ENCODE results near the gene ST3GAL3.
A peak's percentile ranks its signal among the peaks of the same experiment; 100 is the strongest.

The ST3GAL3 gene

GRCh38 chr1:43699281-43699680 lies 8.1 kb upstream of the ST3GAL3 start:
- H3K4me1 ChIP-seq (ENCODE audit: control extremely low read depth in 1 of 4, control insufficient read depth in 4 of 4, insufficient read depth in 4 of 4, low read length in 3 of 4): no peaks in the 10 kb centered on the region
- H3K4me3 ChIP-seq (ENCODE audit: control insufficient read depth in 1 of 7, extremely low read depth in 1 of 7, insufficient read depth in 4 of 7, low read depth in 2 of 7, low read length in 6 of 7): no peak overlapping the region
- no peak overlapping the region for H3K27ac ChIP-seq (ENCODE audit: insufficient read depth in 1 of 2, low read depth in 1 of 2, low read length in 2 of 2, poor library complexity in 1 of 2, severe bottlenecking in 2 of 2)
- WGBS (ENCODE audit: insufficient coverage): 100% methylated on average over 4 of the region's 5 CpGs
- ChIA-PET CTCF (interaction anchor here (0.7 kb wide), 1 partner anchor 306 kb away, joined by 3 read pairs; no protein-coding TSS in a partner anchor), POLR2A (no interaction called here)
- DNase-seq: no peak
- no peaks in the 10 kb centered on the region for H3K27me3 ChIP-seq (replicated peaks in 2 of 5; ENCODE audit: control insufficient read depth in 4 of 5, insufficient read depth in 5 of 5, low read length in 4 of 5)
- no peaks in the 10 kb centered on the region for H3K9me3 ChIP-seq (ENCODE audit: control extremely low read depth in 1 of 5, control insufficient read depth in 4 of 5, insufficient read depth in 2 of 5, low read depth in 1 of 5, low read length in 4 of 5)
- peaks cover 34 to 95% (median 77%) of the 10 kb centered on the region in 4 experiments for H3K36me3 ChIP-seq (ENCODE audit: control insufficient read depth in 4 of 4, insufficient read depth in 4 of 4, low read length in 3 of 4)

GRCh38 chr1:43703836-43704235 lies 3.5 kb upstream of the ST3GAL3 start:
- ChIA-PET CTCF (interaction anchor here (0.7 kb wide), 1 partner anchor 231 kb away, joined by 3 read pairs; no protein-coding TSS in a partner anchor), POLR2A (no interaction called here)
- H3K9me3 ChIP-seq (ENCODE audit: control extremely low read depth in 1 of 5, control insufficient read depth in 4 of 5, insufficient read depth in 2 of 5, low read depth in 1 of 5, low read length in 4 of 5): no peaks in the 10 kb centered on the region
- H3K27ac ChIP-seq (ENCODE audit: insufficient read depth in 1 of 2, low read depth in 1 of 2, low read length in 2 of 2, poor library complexity in 1 of 2, severe bottlenecking in 2 of 2): no peak overlapping the region
- no peaks in the 10 kb centered on the region for H3K27me3 ChIP-seq (replicated peaks in 2 of 5; ENCODE audit: control insufficient read depth in 4 of 5, insufficient read depth in 5 of 5, low read length in 4 of 5)
- no peak overlapping the region for H3K4me3 ChIP-seq (ENCODE audit: control insufficient read depth in 1 of 7, extremely low read depth in 1 of 7, insufficient read depth in 4 of 7, low read depth in 2 of 7, low read length in 6 of 7)
- no peak for DNase-seq
- peaks cover 16 to 60% (median 46%) of the 10 kb centered on the region in 4 experiments for H3K36me3 ChIP-seq (ENCODE audit: control insufficient read depth in 4 of 4, insufficient read depth in 4 of 4, low read length in 3 of 4)
- H3K4me1 ChIP-seq (ENCODE audit: control extremely low read depth in 1 of 4, control insufficient read depth in 4 of 4, insufficient read depth in 4 of 4, low read length in 3 of 4): peaks cover 8 to 22% (median 14%) of the 10 kb centered on the region in 4 experiments

- Histone ChIP-seq H3K36me3 (ENCODE audit: control insufficient read depth in 4 of 4, insufficient read depth in 4 of 4, low read length in 3 of 4) (peaks cover 14 to 54% (median 41%) of the 10 kb centered on the region in 4 experiments), H3K27ac (ENCODE audit: insufficient read depth in 1 of 2, low read depth in 1 of 2, low read length in 2 of 2, poor library complexity in 1 of 2, severe bottlenecking in 2 of 2) (no peak overlapping the region), H3K4me3 (ENCODE audit: control insufficient read depth in 1 of 7, extremely low read depth in 1 of 7, insufficient read depth in 4 of 7, low read depth in 2 of 7, low read length in 6 of 7) (no peak overlapping the region), H3K9me3 (ENCODE audit: control extremely low read depth in 1 of 5, control insufficient read depth in 4 of 5, insufficient read depth in 2 of 5, low read depth in 1 of 5, low read length in 4 of 5) (no peaks in the 10 kb centered on the region), H3K27me3 (replicated peaks in 2 of 5; ENCODE audit: control insufficient read depth in 4 of 5, insufficient read depth in 5 of 5, low read length in 4 of 5) (no peaks in the 10 kb centered on the region), H3K4me1 (ENCODE audit: control extremely low read depth in 1 of 4, control insufficient read depth in 4 of 4, insufficient read depth in 4 of 4, low read length in 3 of 4) (peaks cover 8 to 24% (median 15%) of the 10 kb centered on the region in 4 experiments)
- ChIA-PET POLR2A (interaction anchor here (0.6 kb wide), 1 partner anchor 54 kb away, joined by 4 read pairs; no protein-coding TSS in a partner anchor), CTCF (interaction anchor here (0.9 to 1.2 kb wide), 2 partner anchors 10 to 15 kb away, joined by 3 read pairs; no protein-coding TSS in a partner anchor)
- WGBS (ENCODE audit: insufficient coverage): 78% methylated on average over 1 of the region's 2 CpGs
- peak; percentile 12 to 38 (median 30) for DNase-seq
These were observed 2.5 kb upstream of the ST3GAL3 start for GRCh38 chr1:43704838-43705237.

GRCh38 chr1:43705334-43705733 lies 2.0 kb upstream of the ST3GAL3 start:
- POLR2A ChIA-PET: interaction anchor here (0.6 kb wide), 1 partner anchor 55 kb away, joined by 4 read pairs; no protein-coding TSS in a partner anchor
- 100% methylated on average over 3 of the region's 4 CpGs for WGBS (ENCODE audit: insufficient coverage)
- CTCF ChIA-PET: interaction anchor here (1.1 to 1.2 kb wide), 2 partner anchors 10 to 230 kb away, joined by 3 read pairs; no protein-coding TSS in a partner anchor

GRCh38 chr1:43705982-43706597 lies 1.2 kb upstream of the ST3GAL3 start:
- peak overlapping the region in 4 of 7 experiments; percentile 83 to 95 (median 84) for H3K4me3 ChIP-seq (ENCODE audit: control insufficient read depth in 1 of 7, extremely low read depth in 1 of 7, insufficient read depth in 4 of 7, low read depth in 2 of 7, low read length in 6 of 7)
- H3K4me1 ChIP-seq (ENCODE audit: control extremely low read depth in 1 of 4, control insufficient read depth in 4 of 4, insufficient read depth in 4 of 4, low read length in 3 of 4): peaks cover 8 to 31% (median 17%) of the 10 kb centered on the region in 4 experiments
- WGBS (ENCODE audit: insufficient coverage): 80% methylated on average over 5 of the region's 5 CpGs
- CTCF ChIA-PET: interaction anchor here (0.6 to 1.1 kb wide), 2 partner anchors 229 to 533 kb away, joined by 3 read pairs; no protein-coding TSS in a partner anchor
- peaks cover 14 to 42% (median 35%) of the 10 kb centered on the region in 4 experiments for H3K36me3 ChIP-seq (ENCODE audit: control insufficient read depth in 4 of 4, insufficient read depth in 4 of 4, low read length in 3 of 4)
- H3K27ac ChIP-seq (ENCODE audit: insufficient read depth in 1 of 2, low read depth in 1 of 2, low read length in 2 of 2, poor library complexity in 1 of 2, severe bottlenecking in 2 of 2): no peak overlapping the region
- POLR2A ChIA-PET: no interaction called here
- H3K9me3 ChIP-seq (ENCODE audit: control extremely low read depth in 1 of 5, control insufficient read depth in 4 of 5, insufficient read depth in 2 of 5, low read depth in 1 of 5, low read length in 4 of 5): no peaks in the 10 kb centered on the region
- no peak for DNase-seq
- H3K27me3 ChIP-seq (replicated peaks in 2 of 5; ENCODE audit: control insufficient read depth in 4 of 5, insufficient read depth in 5 of 5, low read length in 4 of 5): no peaks in the 10 kb centered on the region

More at GRCh38 chr1:43705334-43705733, 2.0 kb upstream of the ST3GAL3 start:
- H3K27ac ChIP-seq (ENCODE audit: insufficient read depth in 1 of 2, low read depth in 1 of 2, low read length in 2 of 2, poor library complexity in 1 of 2, severe bottlenecking in 2 of 2): no peak overlapping the region
- H3K9me3 ChIP-seq (ENCODE audit: control extremely low read depth in 1 of 5, control insufficient read depth in 4 of 5, insufficient read depth in 2 of 5, low read depth in 1 of 5, low read length in 4 of 5): no peaks in the 10 kb centered on the region
- peaks cover 8 to 25% (median 15%) of the 10 kb centered on the region in 4 experiments for H3K4me1 ChIP-seq (ENCODE audit: control extremely low read depth in 1 of 4, control insufficient read depth in 4 of 4, insufficient read depth in 4 of 4, low read length in 3 of 4)
- peaks cover 14 to 49% (median 38%) of the 10 kb centered on the region in 4 experiments for H3K36me3 ChIP-seq (ENCODE audit: control insufficient read depth in 4 of 4, insufficient read depth in 4 of 4, low read length in 3 of 4)
- no peak overlapping the region for H3K4me3 ChIP-seq (ENCODE audit: control insufficient read depth in 1 of 7, extremely low read depth in 1 of 7, insufficient read depth in 4 of 7, low read depth in 2 of 7, low read length in 6 of 7)
- H3K27me3 ChIP-seq (replicated peaks in 2 of 5; ENCODE audit: control insufficient read depth in 4 of 5, insufficient read depth in 5 of 5, low read length in 4 of 5): no peaks in the 10 kb centered on the region
- peak in 2 of 3 donors; percentile 18 to 20 for DNase-seq

- Histone ChIP-seq H3K27me3 (replicated peaks in 2 of 5; ENCODE audit: control insufficient read depth in 4 of 5, insufficient read depth in 5 of 5, low read length in 4 of 5) (no peaks in the 10 kb centered on the region), H3K27ac (ENCODE audit: insufficient read depth in 1 of 2, low read depth in 1 of 2, low read length in 2 of 2, poor library complexity in 1 of 2, severe bottlenecking in 2 of 2) (peak overlapping the region in 1 of 2 experiments; percentile 58), H3K4me1 (ENCODE audit: control extremely low read depth in 1 of 4, control insufficient read depth in 4 of 4, insufficient read depth in 4 of 4, low read length in 3 of 4) (peaks cover 8 to 37% (median 20%) of the 10 kb centered on the region in 4 experiments), H3K4me3 (ENCODE audit: control insufficient read depth in 1 of 7, extremely low read depth in 1 of 7, insufficient read depth in 4 of 7, low read depth in 2 of 7, low read length in 6 of 7) (peak overlapping the region; percentile 83 to 97 (median 86)), H3K36me3 (ENCODE audit: control insufficient read depth in 4 of 4, insufficient read depth in 4 of 4, low read length in 3 of 4) (peaks cover 14 to 40% (median 31%) of the 10 kb centered on the region in 4 experiments), H3K9me3 (ENCODE audit: control extremely low read depth in 1 of 5, control insufficient read depth in 4 of 5, insufficient read depth in 2 of 5, low read depth in 1 of 5, low read length in 4 of 5) (no peaks in the 10 kb centered on the region)
- peak in 1 of 3 donors; percentile 7 for DNase-seq
- 6% methylated on average over 26 of the region's 30 CpGs for WGBS (ENCODE audit: insufficient coverage)
- ChIA-PET POLR2A (interaction anchor here (0.8 kb wide), 1 partner anchor 10 kb away, joined by 3 read pairs; no protein-coding TSS in a partner anchor), CTCF (interaction anchor here (0.6 to 1.1 kb wide), 4 partner anchors 46 to 532 kb away, joined by 3 read pairs; no protein-coding TSS in a partner anchor)
These were observed 642 bp upstream of the ST3GAL3 start for GRCh38 chr1:43706598-43707189.
